CD4-positive, alpha-beta T cell treated with Interferon gamma for 1 hour (primary cell): ENCODE results near the gene TPST1.
"Not testable (repeated sequence)": the region's sequence is repeated elsewhere in the genome, so short reads cannot be mapped to it uniquely, and the experiment has no call there.

Experiments
- DNase-seq: peaks from one replicate; pipeline ENCODE4 v3.0.0-alpha.2; 2020

Gene TPST1

DNA sequence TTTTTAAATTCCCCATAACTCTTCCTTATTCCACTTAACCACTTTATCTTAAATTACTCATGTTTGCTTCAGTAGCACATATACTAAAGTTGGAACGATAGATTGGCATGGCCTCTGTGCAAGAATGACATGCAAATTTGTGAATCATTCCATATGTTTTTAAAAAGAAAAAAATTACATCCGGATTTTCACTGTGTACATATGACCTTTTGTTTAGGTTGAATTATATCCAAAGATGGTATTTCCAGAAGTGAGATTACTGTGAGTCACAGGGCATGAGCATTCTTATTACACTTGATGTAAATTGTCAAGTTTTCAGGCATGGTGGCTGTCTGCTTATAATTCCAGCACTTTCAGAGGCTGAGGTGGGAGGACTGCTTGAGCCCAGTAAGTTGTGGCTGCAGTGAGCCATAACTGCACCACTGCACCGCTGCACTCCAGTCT lies 190.0 kb downstream of the TPST1 start:
- not testable (repeated sequence) for DNase-seq

DNA sequence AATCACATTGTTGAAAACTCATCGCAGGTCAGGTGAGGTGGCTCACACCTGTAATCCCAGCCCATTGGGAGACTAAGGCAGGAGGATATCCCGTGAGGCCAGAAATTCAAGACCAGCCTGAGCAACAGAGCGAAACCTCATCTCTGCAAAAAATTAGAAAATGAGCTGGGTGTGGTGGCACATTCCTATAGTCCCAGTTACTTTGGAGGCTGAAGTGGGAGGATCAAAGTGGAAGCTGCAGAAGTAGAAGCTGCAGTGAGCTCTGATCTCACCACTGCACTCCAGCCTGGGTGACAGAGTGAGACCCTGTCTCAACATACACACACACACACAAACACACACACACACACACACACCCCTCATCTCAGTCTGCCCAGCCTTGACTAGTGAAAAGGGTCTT lies 190.9 kb downstream of the TPST1 start:
- DNase-seq, result not testable (repeated sequence)

DNA sequence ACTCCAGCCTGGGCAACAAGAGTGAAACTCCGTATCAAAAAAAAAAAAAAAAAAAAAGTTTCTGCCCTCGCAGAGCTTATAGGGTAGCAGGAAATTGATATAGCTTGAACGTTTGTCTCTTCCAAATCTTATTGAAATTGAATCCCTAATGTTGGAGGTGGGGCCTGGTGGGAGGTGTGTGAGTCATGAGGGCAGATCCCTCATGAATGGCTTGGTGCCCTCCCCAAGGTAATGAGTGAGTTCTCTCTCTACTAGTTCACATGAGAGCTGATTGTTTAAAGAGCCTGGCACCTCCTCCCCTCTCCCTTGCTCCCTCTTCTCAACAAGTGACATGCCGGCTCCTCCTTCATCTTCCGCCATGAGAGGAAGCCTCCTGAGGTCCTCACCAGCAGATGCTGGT lies 193.7 kb downstream of the TPST1 start:
- not testable (repeated sequence) for DNase-seq

DNA sequence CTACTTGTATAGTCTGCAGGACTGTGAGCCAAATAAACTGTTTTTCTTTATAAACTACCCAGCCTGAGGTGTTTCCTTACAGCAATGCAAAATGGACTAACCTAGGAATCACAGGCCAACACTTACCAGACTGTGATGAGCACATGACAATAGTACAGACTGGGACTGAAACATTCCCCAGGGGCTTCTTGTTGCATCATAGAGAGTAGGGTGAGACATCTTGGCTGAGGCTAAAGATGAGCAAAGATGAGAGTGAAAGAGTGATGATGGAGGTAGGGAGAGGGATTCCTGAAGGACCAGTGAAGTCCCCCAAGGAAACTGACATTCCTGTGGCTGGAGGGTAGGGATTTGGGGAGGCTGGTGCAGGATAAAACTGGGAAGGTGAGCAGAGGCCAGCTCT lies 194.4 kb downstream of the TPST1 start:
- DNase-seq, result no peak

DNA sequence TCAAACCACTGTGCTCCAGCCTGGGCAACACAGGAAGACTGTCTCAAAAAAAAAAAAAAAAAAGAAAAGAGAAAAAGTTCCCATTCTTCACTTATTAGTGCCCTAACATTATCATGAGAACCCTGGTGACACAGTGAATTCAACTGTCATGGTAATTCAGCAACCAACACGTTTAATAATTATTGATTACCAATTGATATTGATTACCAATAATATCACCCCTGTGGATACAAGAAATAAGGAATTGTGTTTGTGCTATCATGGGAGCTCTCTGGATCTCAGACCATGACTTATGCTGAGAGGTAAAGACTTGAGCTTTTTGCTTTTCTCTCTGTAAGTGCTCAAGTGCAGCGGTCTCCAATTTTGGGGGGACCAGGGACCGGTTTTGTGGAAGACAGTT lies 195.3 kb downstream of the TPST1 start:
- DNase-seq, result no peak

DNA sequence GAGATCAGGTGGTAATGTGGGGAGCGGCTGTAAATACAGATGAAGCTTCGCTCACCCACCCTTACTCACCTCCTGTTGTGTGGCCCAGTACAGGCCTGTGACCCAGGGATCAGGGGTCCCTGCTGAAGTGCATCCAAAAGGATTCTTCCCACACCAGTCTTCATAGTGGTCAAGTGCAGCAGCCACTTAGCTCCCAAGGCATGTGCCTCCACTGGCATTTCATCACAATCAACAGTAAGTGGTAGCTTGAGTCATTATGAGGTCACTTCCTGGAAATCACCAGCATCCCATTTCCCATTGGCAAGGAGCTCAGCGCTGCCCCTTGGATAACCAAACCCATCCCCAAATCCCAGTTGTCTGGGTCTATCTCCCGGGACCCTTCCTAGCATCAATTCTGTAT lies 196.0 kb downstream of the TPST1 start:
- DNase-seq, result not testable (repeated sequence)

DNA sequence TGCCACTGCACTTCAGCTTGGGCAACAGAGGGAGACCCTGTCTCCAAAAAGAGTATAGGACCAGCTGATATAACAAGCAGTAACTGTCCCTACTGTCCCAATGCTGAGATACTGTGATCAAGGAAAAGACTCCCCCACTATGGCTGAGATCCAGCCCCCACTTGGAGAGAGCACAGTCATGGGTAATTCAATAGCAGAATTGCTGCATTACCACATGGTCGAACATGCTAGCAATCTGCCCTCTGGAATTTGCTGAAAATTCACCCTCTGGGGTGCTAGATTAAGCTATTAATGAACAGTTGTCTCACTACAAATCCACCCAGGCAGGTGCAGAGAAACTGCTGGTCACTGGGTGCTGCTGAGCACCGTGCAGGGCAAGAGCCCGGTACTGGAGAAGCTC lies 196.8 kb downstream of the TPST1 start:
- not testable (repeated sequence) for DNase-seq

DNA sequence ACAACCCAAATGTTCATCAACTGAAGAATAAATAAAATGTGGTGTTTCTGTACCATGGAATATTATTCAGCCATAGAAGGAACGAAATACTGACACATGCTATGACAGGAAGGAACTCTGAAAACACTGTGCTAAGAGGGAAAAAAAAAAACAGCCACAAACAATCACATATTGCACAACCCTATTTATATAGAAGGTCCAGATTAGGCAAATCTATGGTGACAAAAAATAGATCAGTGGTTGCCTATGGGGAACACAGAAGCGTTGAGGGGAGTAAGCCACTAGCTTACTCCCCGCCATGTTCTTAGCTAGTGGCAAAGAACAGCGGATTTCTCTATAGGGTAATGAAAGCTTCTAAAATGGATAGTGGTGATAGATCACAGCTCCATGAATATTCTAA lies 198.4 kb downstream of the TPST1 start:
- no peak for DNase-seq

DNA sequence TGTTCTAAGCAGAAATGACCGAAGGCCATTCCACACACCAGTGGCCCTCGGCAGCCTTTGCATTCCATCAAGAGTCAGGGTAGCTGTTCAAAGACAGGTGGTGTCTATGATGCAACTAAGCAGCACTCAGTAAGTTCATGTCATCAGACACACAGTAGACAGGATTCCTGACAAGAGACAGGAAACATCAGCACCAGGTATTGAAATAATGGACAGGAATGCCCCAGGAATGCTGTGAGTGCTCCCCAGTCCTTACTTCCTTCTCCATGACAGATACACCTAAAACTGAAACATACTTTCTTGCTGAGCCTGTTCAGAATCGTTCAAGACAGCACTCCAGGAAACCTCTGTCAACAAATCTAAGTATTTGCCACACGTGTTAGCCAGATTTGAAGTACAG lies 204.4 kb downstream of the TPST1 start:
- no peak for DNase-seq
